ENCODE results near the gene PRKCA.

- no peak for TF ChIP-seq CTCF (IDR thresholded peaks at IDR 0.05)
- TF ChIP-seq POLR2AphosphoS5 (IDR thresholded peaks at IDR 0.05), result no peak
- TF ChIP-seq POLR2A (IDR thresholded peaks at IDR 0.05), result no peak
- TF ChIP-seq EP300 (IDR thresholded peaks at IDR 0.05), result no peak
These were observed 376.4 kb downstream of the PRKCA start for GRCh38 chr17:66678827-66679226.

All from suprapubic skin (tissue), 4 donors.